ENCODE results near the gene ATAD2B.
A peak's percentile ranks its signal among the peaks of the same experiment; 100 is the strongest.

Gene ATAD2B

DNA sequence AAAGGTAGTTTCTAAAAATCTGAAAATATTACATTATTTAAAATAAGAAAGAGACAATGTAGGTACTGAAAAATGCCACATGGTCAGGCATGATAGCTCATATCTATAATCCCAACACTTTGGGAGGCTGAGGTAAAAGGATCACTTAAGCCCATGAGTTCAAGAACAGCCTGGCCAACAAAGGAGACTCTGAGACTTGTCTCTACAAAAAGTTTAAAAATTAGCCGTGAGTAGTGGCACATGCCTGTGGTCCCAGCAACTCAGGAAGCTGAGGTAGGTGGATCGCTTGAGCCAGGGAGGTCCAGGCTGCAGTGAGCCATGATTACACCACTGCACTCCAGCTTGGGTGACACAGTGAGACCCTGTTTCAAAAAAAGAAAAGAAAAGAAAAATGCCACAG lies 21.8 kb downstream of the ATAD2B start:
- no peak for DNase-seq

DNA sequence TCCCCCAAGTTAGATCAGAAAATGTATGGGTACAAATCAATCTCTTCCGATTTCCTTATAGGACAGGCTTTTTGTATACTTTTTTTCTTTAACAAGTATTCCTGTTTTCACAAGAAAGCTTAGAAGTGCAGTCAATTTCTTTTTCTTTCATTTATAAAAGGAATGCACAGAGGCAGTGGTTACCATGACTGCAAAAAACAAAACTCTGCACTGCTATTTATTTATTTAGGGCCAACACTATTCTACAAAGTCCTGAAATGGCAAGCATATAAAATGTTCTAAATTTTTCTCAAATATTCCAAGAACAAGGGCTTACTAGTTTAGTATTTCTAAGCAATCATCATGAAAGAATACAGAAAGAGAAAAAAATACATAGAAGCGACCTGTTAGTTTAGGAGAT lies 22.2 kb downstream of the ATAD2B start:
- no peak for DNase-seq

DNA sequence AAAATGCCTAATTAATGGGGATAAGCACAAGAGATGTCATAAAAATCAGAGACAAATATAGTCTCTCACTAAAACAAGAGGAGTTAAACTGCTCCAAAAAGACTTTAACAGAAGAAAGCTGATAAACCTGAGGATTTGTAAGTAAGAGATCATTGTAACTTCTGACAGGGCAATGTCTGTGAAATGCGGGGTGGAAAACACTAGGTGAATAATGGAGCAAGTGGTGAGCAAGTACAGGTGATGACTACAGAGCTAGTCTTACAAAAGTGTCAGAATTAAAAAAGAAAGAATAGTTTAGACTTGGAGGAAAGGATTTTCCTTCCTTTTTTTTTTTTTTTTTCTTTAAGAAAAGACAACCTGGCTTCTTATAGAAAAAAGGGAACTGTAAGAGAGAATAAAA lies 22.7 kb downstream of the ATAD2B start:
- DNase-seq, result no peak

DNA sequence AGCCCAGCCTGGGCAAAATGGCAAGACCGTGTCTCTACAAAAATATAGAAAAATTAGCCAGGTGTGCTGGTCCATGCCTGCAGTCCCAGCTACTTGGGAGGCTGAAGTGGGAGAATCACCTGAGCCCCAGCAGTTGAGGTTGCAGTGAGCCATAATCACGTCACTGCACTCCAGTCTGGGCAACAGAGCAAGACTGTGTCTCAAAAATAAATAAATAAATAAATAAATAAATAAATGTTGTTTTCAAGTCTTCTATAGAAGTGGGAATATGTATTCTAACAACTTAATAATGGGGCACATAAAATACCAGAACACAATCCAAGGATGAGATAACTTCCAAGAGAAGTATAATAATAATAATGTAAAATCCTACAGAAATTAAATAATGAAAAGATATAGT lies 23.9 kb downstream of the ATAD2B start:
- no peak for DNase-seq

DNA sequence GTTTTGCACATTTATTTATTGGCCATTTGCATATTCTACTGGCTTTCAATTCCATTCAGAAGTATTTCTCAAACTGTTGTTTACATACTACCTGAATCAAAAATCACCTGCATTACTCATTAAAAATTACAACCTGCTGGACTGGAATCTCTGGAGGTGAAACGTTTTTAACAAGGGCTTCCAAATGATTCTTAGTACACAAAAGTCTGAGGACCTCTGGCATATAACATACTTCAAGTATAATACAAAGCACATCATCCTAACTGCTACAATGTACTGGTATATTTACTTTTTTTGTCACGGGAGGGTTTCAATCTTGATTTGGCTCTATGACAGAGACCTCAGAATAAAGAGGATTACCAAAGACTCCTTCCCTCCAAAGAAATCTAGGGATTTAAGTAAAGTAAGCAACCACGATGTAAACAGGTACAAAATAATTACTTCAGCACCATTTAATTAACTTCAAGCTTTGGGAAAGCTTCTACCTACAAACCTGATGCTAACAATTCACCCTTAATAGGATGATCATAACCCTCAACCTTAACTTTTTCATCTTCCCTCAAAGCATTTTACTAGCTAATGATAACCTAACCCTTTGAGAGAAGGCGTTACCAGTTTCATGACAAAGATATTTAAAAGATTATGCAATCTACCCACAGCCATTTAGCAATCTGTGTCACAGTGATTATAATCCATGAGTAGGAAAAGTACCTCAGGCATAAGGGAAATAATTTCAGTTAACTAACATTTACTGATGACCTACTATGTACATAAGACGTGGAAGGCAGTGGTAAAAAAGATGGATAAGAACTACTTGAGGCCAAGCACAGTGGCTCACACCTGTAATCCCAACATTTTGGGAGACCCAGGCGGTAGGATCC lies 24.7 kb downstream of the ATAD2B start:
- no peak for DNase-seq

DNA sequence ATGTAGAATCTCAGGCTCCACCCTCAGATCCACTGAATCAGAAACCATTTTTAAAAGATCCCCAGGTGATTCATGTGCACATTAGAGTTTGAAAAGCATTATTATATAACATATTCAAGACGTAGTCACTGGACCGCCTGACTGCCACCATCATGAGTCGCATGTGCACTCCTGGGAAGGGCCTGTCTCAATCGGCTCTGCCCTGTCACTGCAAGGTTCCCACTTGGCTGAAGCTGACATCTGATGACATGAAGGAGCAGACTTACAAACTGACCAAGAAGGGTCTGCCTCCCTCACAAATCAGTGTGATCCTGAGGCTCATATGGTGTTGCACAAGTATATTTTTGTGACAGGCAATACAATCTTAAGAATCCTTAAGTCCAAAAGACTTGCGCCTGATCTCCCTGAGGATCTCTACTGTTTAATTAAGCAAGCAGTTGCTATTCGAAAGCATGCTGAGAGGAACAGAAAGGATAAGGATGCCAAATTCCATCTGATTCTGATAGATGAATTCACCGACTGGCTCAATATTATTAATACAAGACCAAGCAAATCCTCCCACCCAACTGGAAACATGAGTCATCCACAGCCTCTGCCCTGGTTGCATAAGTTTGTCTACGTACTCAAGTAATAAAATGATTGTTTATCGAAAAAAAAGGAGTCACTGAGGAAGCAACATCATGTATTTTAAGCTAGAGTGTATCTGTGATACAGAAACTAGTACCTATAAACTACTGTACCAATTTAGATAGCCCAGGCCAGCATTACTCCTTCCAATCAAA lies 26.2 kb downstream of the ATAD2B start:
- DNase-seq, result no peak

DNA sequence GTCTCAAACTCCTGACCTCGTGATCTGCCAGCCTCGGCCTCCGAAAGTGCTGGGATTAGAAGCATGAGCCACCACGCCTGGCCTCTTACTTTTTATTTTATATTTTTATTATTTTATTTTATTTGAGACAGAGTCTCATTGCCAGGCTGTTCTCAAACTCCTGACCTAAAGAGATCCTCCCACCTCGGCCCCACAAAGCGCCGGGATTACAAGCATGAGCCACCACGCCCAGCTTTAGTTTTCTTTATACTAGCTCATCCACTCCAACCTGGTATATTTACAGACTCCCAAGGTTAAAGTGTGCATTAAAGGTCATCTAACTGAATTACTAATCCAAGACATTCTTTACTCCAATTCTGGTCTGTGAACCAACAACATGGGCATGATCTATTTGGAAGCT lies 26.8 kb downstream of the ATAD2B start:
- DNase-seq, result no peak

DNA sequence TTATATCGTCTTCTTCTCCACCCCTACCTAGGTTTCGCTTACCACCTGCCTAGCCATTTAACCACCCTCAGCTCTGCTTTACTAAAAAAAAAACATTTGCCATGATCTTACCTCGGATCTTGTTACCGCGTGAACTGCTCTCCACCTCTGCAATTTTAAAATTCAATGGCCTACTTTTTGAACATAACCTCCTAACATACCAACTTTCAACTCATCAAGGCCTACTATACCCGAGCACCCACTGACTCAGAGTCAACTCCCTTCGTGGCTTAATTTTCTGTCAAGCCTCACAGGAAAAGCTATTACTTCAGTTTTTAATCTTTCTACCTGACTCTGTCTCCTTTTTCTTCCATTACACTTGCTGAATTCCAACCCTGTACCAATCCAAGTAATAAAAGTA lies 55.7 kb downstream of the ATAD2B start:
- DNase-seq, result no peak

DNA sequence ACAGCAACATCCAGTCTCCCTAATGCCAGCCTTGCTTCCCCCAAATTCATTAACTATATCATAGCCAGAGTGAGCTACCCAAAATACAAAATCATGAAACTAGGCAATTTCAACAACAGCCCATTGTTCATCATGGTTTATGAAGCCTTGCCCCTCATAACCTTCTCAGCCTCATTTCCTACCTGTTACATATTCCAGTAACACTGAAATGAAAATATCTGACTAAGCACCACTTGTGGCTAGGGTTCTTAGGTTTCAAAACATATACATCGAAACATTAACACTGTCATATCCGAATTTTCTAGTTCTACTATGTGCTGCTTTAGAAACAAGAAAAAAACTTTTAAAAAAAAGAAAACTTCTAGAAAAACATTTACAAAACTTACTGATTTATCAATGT lies 59.5 kb downstream of the ATAD2B start:
- no peak for DNase-seq

DNA sequence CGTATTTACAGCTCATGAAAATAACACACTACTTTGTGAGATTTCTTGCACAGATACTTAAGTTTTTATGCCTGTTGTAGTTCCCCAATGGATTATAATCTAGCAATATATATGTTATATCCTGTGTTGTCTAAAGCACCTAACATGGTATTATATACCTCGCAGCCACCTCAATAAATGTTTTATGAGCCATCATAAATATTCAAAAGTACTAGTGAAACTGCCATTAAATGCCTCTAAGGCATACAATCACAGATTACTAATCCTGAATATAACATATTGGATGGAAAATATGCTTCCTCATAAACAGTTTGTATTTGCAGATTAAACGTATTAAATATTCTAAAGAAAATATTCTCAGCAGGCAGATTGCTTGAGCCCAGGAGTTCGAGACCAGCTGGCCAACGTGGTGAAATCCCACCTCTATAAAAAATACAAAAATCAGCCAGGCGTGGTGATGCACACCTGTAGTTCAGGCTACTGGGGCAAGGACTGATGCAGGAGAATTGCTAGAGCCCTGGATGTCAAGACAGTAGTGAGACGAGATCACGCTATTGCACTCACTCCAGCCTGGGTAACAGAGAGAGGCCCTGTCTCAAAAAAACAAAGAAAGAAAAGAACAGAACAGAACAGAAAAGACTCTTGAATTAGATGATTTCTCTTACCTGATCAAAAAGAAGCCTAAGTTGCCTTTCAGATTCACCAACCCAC lies 64.1 kb downstream of the ATAD2B start:
- no peak for DNase-seq

DNA sequence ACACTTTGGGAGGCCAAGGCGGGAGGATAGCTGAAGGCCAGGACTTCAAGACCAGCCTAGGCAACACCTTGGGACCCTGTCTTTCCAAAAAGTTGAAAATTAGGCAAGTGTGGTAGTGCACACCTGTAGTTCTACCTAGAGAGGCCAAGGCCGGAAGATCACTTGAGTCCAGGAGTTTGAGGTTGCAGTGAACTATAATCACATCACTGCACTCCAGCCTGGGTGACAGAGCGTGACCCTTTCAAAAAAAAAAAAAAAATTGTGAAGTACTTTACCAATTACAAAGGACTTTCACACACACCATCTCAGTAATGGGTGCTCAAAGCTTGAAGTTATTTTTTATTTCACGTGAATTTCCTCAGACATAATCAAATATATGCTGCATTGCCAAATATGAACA lies 65.0 kb downstream of the ATAD2B start:
- DNase-seq, result no peak

DNA sequence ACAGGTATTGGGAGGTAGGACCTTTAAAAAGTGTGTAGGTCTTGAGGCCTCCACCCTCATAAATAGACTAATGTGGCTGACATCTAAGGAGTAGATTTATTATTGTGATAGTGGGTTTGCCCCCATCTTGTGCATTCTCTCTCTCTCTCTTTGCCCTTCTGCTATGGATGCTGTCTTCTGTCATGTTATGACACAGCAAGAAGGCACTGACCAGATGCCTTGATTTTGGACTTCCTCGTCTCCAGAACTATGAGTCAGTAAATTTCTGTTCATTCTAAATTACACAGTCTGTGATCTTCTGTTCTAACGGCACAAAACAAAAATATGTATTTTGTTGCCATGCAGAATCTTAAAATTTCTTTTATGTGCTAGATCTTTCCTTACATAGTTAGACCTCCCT lies 66.9 kb downstream of the ATAD2B start:
- DNase-seq, result no peak

DNA sequence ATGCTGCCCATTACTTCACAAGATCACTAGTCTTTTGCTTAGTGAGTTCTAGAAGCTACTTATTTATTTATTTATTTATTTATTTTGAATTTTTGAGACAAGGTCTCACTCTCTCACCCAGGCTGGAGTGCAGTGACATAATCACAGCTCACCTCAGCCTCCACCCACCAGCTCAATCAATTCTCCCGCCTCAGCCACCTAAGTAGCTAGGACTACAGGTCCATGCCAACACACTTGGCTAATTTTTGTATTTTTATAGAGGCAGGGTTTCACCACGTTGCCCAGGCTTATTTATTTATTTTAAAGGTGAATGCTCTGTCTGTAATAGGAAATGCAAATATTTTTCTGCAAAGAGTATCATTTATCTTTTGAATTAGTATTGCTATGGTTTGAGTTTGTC lies 67.7 kb downstream of the ATAD2B start:
- DNase-seq, result no peak

DNA sequence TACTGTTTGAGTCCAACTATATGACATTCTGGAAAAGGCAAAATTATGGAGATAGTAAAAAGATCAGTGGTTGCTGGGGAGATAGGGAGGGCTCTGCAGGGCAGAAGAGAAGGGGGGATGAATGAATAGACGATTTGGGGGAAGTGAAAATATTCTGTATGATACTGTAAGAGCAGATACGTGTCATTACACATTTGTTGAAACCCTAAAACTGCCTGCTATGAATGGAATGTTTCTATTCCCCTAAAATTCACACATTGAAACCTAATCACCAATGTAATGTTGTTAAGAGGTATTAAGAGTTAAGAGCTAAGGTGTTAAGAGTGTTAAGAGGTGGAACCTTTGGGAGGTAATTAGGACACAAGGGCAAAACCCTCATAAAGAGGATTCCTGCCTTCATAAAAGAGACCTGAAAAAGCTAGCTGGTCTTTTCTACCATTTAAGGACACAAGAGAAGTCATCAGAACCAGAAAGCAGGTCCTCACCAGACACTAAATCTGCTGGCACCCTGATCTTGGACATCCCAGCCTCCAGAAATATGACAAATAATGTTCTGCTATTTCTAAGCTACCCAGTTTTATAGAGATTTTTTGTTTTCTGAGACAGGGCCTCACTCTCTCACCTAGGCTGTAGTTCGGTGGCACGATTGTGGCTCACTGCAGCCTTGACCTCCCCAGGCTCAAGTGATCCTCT lies 76.2 kb downstream of the ATAD2B start:
- no peak for DNase-seq

DNA sequence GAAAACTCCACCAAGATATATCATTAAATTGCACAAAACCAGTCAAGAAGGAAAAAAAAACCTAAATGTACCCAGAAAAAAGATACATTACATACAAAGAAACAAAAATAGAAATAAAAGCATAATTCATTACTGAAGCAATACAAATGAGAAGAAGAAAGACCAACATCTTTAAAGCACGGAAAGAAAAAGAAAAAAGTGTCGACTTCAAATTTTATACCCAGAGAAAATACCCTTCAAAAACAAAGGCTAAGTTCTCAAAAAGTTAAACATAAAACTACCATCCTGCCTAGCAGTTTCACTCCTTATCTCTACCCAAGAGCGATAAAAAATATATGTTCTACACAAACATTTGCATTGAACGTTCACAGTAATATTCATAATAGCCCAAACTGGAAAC lies 82.0 kb downstream of the ATAD2B start:
- DNase-seq, result no peak

DNA sequence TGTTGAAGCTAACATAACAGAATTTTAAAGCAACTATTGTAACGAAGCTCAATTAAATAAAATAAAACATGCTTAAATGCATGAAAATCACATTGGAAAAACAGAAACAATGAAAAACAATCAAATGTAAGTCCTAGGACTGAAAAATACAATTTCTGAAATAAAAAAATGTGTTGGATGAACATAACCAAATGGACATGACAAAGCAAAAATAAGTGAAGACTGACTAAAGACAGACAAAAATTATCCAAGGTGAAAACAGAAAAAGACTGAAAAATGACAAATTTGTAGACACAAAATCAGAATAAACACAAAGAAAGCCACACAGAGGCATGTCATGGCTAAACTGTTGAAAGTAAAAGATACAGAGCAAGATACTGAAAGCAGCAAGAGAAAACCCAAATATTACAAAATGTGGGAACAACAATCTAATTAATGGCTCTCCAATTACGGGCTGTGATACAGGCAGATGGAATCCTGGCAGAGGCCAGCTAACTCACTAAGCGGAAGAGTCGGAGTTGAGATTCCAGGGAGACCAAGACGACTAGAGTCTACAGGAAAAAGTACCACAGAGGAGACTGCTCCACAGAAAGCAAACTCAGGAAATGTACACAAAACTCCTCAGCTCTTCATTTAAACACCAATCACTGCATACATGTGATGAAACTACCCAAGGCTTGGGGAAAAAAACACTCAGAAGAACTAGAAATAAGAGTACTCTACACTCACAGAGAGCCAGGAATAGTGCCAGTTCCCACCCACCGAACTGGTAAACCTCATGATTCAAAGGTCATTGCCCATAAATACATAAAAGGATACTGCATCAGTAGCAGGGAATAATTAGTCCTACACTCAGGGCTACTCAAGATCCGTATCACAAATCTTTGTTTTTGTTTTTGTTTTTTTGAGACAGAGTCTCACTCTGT lies 83.6 kb downstream of the ATAD2B start:
- no peak for DNase-seq

DNA sequence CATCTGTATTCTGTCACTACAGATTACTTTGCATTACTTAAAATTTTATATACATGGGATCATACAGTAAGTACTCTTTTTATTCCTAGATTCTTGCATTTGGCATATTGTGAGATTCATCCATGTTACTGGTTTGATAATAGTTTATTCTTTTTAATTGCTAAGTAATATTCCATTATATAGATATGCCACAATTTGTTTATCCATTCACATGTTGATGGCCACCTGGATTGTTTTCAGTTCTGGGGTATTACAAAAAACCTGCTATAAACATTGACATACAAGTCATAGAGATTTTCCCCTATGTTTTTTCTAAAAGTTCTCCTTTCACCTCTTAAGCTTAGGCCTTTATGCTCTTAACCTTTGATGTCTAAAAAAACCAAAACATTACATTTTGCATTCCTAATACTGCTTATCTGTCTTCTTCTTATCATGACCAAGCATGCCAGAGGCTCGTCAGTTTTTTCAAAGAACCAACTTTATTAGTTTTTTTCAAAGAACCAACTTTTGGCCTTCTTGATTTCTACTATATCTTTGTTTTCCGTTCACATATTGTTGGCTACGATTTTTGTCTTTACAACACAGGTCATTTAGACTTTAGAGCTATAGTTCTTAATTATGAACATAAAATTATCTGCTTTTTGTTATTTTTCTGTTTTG lies 86.9 kb downstream of the ATAD2B start:
- no peak for DNase-seq

DNA sequence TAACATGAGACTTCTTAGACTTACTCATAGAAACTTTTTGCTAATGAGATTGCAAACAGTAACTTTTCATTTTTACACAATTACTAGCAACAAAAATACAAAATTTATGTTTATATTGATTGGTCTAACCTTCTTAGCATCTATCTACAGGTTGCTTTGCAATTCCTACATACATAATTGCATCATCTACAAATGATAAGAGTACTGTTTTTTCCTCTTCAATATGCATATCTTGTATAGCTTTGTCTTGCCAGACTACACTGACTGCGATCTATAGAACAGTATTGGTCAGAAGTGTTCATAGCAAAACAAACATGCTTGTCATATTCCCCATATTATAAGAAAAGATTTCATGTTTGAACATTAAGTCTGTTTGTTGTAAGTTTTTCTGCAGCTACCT lies 87.9 kb downstream of the ATAD2B start:
- no peak for DNase-seq

DNA sequence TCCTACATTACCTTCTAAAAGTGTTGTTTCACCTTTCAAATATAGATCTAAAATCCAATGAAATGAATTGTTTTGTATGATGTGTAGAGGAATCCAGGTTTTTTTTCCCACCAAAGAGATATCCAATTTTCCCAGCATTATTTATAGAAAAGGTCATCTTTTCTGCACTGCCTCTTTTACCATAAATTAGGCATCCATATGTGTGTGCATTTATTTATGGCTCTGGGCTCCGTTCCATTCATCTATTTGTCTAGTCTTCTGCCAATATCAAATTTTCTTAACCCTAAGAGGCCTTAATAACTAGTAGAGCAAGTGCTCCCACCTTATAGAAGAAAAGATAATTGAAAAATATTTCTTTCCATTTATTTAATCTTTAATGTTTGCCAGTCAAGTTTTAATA lies 88.3 kb downstream of the ATAD2B start:
- peak; percentile 10 for DNase-seq

DNA sequence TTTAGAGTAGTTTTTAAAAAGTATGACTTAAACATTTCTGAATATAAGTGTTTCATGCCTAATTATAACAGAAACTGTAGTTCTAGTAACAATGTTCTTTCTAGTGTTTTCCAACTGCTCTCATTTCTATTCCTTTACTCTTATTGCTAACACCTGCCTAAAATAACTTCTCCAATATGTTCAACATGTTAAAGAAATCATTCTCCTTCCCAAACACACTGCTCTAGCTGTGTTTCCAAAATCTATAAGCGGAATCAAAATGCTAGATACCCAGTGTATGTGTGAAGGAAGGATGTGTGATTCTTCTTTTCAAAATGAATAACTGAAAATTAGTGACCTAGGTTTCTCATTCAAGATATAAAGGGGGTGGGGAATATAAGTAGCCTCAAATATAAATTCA lies 89.1 kb downstream of the ATAD2B start:
- DNase-seq, result no peak

DNA sequence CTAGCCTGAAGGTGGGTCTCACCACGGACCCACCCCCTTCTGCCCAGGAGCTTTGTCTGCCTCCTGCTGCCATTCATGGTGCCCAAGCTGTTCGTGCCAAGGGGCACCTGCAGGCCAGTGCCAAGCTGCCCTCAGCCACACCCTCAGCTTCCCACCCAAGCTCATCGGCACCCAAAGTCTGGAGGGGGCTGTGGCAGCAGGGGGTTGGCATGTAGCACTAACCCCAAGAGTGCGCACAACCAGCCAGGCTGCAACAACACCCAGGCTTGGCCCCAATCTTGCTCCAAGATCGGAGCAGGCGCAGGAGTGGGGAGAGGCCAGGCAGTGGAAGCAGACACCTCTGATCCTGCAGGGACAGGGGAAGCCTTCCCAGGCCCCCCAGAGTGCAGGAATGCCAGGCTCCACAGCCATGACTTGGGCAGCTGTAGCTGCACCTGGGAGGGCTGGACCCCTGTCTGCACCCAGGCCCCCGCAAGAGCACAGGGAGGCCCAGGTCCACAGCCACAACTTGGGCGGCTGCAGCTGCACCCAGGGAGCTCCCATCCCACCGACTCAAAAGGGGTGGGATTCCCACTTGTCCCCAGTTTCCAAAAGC lies 89.9 kb downstream of the ATAD2B start:
- no peak for DNase-seq
